OCI-LY7 (cell line): ENCODE data around the gene PNO1. TPM values are rescaled to one million over a fixed set of nuclear protein-coding genes. Genes with fewer than 3 reads are reported as not detected.

Source experiments
- BruUV-seq: library from RNA; stranded (reverse); fragments of 400-500 nt; replicated peaks from 2 replicates; lab custom pipeline; 2021; lab: Mats Ljungman, UMichigan
- CTCF ChIA-PET: fragments of 300-600 bp; sonication (Branson Sonifier 250); formaldehyde crosslinking; loops from one replicate; lab custom pipeline; 2022; ENCODE audit warnings: antibody characterized with exemption; ENCODE audit not compliant: unreplicated experiment; lab: Charles Lee
- POLR2A ChIA-PET: fragments of 300-600 bp; sonication (Branson Sonifier 250); formaldehyde crosslinking; loops from one replicate; lab custom pipeline; 2022; ENCODE audit warnings: antibody characterized with exemption; lab: Charles Lee
- DNase-seq: peaks from one replicate; pipeline ENCODE4 v3.0.0-alpha.2; 2015; ENCODE audit warnings: low spot score
- H2AFZ ChIP-seq: fragments of 200-600 bp; sonication (generic), shearing (Covaris generic); 2 replicates; pipeline ENCODE4 v1.6.1; 2014; ENCODE audit warnings: mild to moderate bottlenecking, antibody characterized with exemption, low read length, moderate library complexity
- H3K27ac ChIP-seq: fragments of 200-600 bp; sonication (generic); 2 replicates; pipeline ENCODE4 v1.5.1; 2014; ENCODE audit warnings: mixed run types, low read depth, mild to moderate bottlenecking, moderate library complexity, low read length, inconsistent platforms; ENCODE audit not compliant: poor library complexity, severe bottlenecking
- H3K36me3 ChIP-seq: fragments of 200-600 bp; sonication (generic); 2 replicates; pipeline ENCODE4 v1.6.1; 2014; ENCODE audit warnings: mild to moderate bottlenecking, antibody characterized with exemption, low read length, moderate library complexity, mixed read lengths; ENCODE audit not compliant: insufficient read depth
- H3K4me1 ChIP-seq: fragments of 200-600 bp; sonication (generic); 2 replicates; pipeline ENCODE4 v1.5.1; 2014; ENCODE audit warnings: mild to moderate bottlenecking, low read length; ENCODE audit not compliant: insufficient read depth, poor library complexity, severe bottlenecking
- H3K4me2 ChIP-seq: fragments of 200-600 bp; sonication (generic); 2 replicates; pipeline ENCODE4 v1.6.1; 2014; ENCODE audit warnings: mild to moderate bottlenecking, low read length
- H3K4me3 ChIP-seq: fragments of 200-600 bp; sonication (generic); 2 replicates; pipeline ENCODE4 v1.5.1; 2014; ENCODE audit warnings: mild to moderate bottlenecking, low read depth, low read length; ENCODE audit not compliant: poor library complexity, severe bottlenecking
- H3K79me2 ChIP-seq: fragments of 200-600 bp; sonication (generic); 2 replicates; pipeline ENCODE4 v1.6.1; 2016; ENCODE audit warnings: low read depth, mild to moderate bottlenecking, low read length, moderate library complexity, mixed read lengths; ENCODE audit not compliant: insufficient read depth
- H3K9me2 ChIP-seq: fragments of 200-600 bp; sonication (generic); 2 replicates; pipeline ENCODE4 v1.6.1; 2016; ENCODE audit warnings: mild to moderate bottlenecking, low read length, mixed read lengths; ENCODE audit not compliant: insufficient read depth
- H3K9me3 ChIP-seq: fragments of 200-600 bp; sonication (generic); 2 replicates; pipeline ENCODE4 v1.6.1; 2014; ENCODE audit warnings: mild to moderate bottlenecking, mixed run types, low read length, mixed read lengths
- H4K20me1 ChIP-seq: fragments of 200-600 bp; sonication (generic); 2 replicates; pipeline ENCODE4 v1.6.1; 2014; ENCODE audit warnings: mild to moderate bottlenecking, antibody characterized with exemption, low read length, moderate library complexity, mixed read lengths; ENCODE audit not compliant: insufficient read depth
- CTCF ChIP-seq: fragments of 200-600 bp; sonication (generic); conservative IDR thresholded peaks from 2 replicates; pipeline ENCODE4 v1.5.1; 2014; ENCODE audit warnings: mild to moderate bottlenecking, antibody characterized with exemption, low read length, moderate library complexity, mixed read lengths
- EZH2phosphoT487 ChIP-seq: fragments of 200-600 bp; sonication (generic); IDR thresholded peaks from 2 replicates; pipeline ENCODE4 v1.6.1; 2018; ENCODE audit warnings: low read depth, borderline replicate concordance, mild to moderate bottlenecking, mixed run types, antibody characterized with exemption, low read length, moderate library complexity, mixed read lengths
- intact Hi-C: fragments of 100-400 bp; cut with micrococcal nuclease; formaldehyde crosslinking; loops from one replicate; pipeline ENCODE4 v1.10.0; 2022; ENCODE audit not compliant: unreplicated experiment
- total RNA-seq, 2 experiments: library from RNA; depleted of rRNA in 1 of 2; stranded (reverse); fragments of >200 nt in 1 of 2; shearing (Covaris generic) in 1 of 2; gene quantifications; 2 replicates each; pipeline ENCODE4 v1.2.3, GENCODE V29; 2014 to 2022

The PNO1 gene
- total RNA-seq, 2 experiments from 2014 or later: 18.6 to 22.5 TPM

GRCh38 chr2:68193787-68194372, 36.2 kb downstream of the PNO1 start:
- DNase-seq: no peak
- Histone ChIP-seq H4K20me1 (peaks cover 48% of the 10 kb centered on the region), H2AFZ (no peak overlapping the region), H3K4me2 (no peak overlapping the region), H3K36me3 (peaks cover 17% of the 10 kb centered on the region; the same call in 1 of the 2 replicates), H3K4me1 (peaks cover 16% of the 10 kb centered on the region), H3K27ac (no peak overlapping the region), H3K79me2 (peaks cover 99% of the 10 kb centered on the region), H3K9me3 (no peaks in the 10 kb centered on the region), H3K4me3 (no peak overlapping the region), H3K9me2 (no peaks in the 10 kb centered on the region)
- ChIA-PET CTCF (no interaction called here), POLR2A (interaction anchor here (1.0 to 1.2 kb wide), 2 partner anchors 11 to 57 kb away, joined by 3 to 8 read pairs; no protein-coding TSS in a partner anchor)
- no peak for TF ChIP-seq CTCF
- TF ChIP-seq EZH2phosphoT487: no peak
- no TSS peak for BruUV-seq
- intact Hi-C loops: no loop called here

GRCh38 chr2:68195096-68195495, 37.4 kb downstream of the PNO1 start:
- no peak for DNase-seq
- Histone ChIP-seq H3K9me2 (no peaks in the 10 kb centered on the region), H3K9me3 (no peaks in the 10 kb centered on the region), H3K36me3 (peaks cover 19% of the 10 kb centered on the region; the same call in 1 of the 2 replicates), H2AFZ (no peak overlapping the region), H3K4me2 (no peak overlapping the region), H3K79me2 (peaks cover 99% of the 10 kb centered on the region), H3K27ac (no peak overlapping the region), H3K4me1 (peaks cover 25% of the 10 kb centered on the region), H4K20me1 (peaks cover 48% of the 10 kb centered on the region), H3K4me3 (no peak overlapping the region)
- intact Hi-C loops: loop anchor here (5.0 kb wide), 2 partner anchors 87 to 247 kb away; no protein-coding TSS in a partner anchor
- TF ChIP-seq EZH2phosphoT487 (no peak), CTCF (no peak)
- BruUV-seq: no TSS peak
- CTCF ChIA-PET: no interaction called here
- POLR2A ChIA-PET: interaction anchor here (1.0 to 1.4 kb wide), 2 partner anchors 15 to 51 kb away, joined by 3 read pairs; no protein-coding TSS in a partner anchor

GRCh38 chr2:68196120-68196716, 38.5 kb downstream of the PNO1 start:
- no peaks in the 10 kb centered on the region for H3K9me2 ChIP-seq
- CTCF ChIA-PET: no interaction called here
- POLR2A ChIA-PET: interaction anchor here (0.6 to 1.4 kb wide), 5 partner anchors 10 to 47 kb away, joined by 3 read pairs; no protein-coding TSS in a partner anchor
- intact Hi-C loops: loop anchor here (1.0 to 5.0 kb wide), 3 partner anchors 55 to 246 kb away; no protein-coding TSS in a partner anchor
- no peak overlapping the region for H3K4me3 ChIP-seq
- BruUV-seq: no TSS peak
- peaks cover 30% of the 10 kb centered on the region for H3K4me1 ChIP-seq
- H3K4me2 ChIP-seq: no peak overlapping the region
- TF ChIP-seq CTCF (peak; percentile 89), EZH2phosphoT487 (no peak)
- DNase-seq: peak; percentile 66
- peaks cover 25% of the 10 kb centered on the region; the same call in 1 of the 2 replicates for H3K36me3 ChIP-seq
- peaks cover 39% of the 10 kb centered on the region for H4K20me1 ChIP-seq
- H3K9me3 ChIP-seq: no peaks in the 10 kb centered on the region
- no peak overlapping the region for H2AFZ ChIP-seq
- peaks cover 99% of the 10 kb centered on the region for H3K79me2 ChIP-seq
- no peak overlapping the region for H3K27ac ChIP-seq
